Breast epithelium (tissue), 3 donors: Measurements from ENCODE around the gene INPP5E.

Source experiments
- POLR2A ChIP-seq: fragments of 450-650 bp; IDR thresholded peaks from one replicate; pipeline ENCODE4 v1.6.1; 2016; ENCODE audit warnings: antibody characterized with exemption, mild to moderate bottlenecking, moderate library complexity
- TF ChIP-seq, protein P1 (sequence below), 3 donors: fragments of 450-650 bp; IDR thresholded peaks; one replicate each; pipeline ENCODE4 v1.5.1; 2016 to 2017; ENCODE audit warnings: antibody characterized with exemption in 3 of 3, mild to moderate bottlenecking in 3 of 3, moderate library complexity in 3 of 3

DNA sequence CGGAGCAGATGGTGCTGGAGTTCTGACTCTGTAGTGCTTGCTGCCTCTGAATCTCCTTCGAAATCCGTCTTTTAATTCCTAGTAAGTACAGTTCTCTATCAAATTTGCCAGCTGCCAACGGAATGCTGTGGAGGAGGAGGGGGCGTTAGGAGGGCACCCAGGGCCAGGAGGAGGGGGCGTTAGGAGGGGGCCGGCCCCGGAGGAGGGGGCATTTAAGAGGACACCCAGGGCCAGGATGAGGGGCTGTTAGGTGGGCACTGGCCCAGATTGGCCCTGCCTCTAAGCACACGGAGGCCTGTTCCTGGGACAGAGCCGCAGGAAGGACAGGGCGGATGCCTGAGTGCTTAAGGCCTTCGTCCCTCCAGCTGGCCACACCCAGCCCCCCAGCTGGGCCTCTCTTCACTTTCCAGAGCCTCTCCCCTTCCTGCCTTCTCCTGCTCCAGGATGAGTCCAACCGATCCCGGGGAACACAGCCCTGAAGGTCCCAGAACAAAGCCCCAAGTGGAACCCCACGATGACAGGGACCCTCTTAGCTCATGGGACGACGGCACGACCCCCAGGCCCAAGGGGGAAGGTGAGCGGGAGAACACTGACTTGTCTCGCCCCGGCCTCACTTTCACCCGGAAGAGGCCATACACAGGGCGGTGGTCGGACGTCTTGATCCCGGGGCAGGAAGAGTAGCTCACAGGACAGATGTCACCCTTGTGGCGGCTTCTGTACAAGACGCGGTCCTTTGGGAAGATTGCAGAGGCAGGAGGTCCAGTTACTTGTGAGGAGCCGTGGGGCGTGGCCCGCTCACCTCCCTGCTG is 9.8 kb downstream of the INPP5E start:
- TF ChIP-seq, protein P1, sequence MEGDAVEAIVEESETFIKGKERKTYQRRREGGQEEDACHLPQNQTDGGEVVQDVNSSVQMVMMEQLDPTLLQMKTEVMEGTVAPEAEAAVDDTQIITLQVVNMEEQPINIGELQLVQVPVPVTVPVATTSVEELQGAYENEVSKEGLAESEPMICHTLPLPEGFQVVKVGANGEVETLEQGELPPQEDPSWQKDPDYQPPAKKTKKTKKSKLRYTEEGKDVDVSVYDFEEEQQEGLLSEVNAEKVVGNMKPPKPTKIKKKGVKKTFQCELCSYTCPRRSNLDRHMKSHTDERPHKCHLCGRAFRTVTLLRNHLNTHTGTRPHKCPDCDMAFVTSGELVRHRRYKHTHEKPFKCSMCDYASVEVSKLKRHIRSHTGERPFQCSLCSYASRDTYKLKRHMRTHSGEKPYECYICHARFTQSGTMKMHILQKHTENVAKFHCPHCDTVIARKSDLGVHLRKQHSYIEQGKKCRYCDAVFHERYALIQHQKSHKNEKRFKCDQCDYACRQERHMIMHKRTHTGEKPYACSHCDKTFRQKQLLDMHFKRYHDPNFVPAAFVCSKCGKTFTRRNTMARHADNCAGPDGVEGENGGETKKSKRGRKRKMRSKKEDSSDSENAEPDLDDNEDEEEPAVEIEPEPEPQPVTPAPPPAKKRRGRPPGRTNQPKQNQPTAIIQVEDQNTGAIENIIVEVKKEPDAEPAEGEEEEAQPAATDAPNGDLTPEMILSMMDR (IDR thresholded peaks at IDR 0.05): no peak
- no peak for TF ChIP-seq POLR2A
